ENCODE results near the gene PDIK1L. TPM values are rescaled to one million over a fixed set of nuclear protein-coding genes. Genes with fewer than 3 reads are reported as not detected.

The PDIK1L gene
- total and polyA plus RNA-seq, 2 of the 8 experiments (the other 6 are each of a cell fraction or from before 2014, with no cell fraction given) = 0.95 to 4.5 TPM

GRCh38 chr1:26127235-26128163, 15.9 kb downstream of the PDIK1L start (continued):
- TF ChIP-seq JUN (IDR thresholded peaks at IDR 0.05; ENCODE audit: low read depth, low read length) (no peak), CHD7 (IDR thresholded peaks at IDR 0.05; ENCODE audit: insufficient replicate concordance, low read length) (no peak), POLR2AphosphoS5 (IDR thresholded peaks at IDR 0.05; ENCODE audit: low read depth, low read length) (no peak), SAP30 (IDR thresholded peaks at IDR 0.05; ENCODE audit: insufficient read depth, insufficient replicate concordance, low read length) (no peak)
- TF ChIP-seq, protein P1, sequence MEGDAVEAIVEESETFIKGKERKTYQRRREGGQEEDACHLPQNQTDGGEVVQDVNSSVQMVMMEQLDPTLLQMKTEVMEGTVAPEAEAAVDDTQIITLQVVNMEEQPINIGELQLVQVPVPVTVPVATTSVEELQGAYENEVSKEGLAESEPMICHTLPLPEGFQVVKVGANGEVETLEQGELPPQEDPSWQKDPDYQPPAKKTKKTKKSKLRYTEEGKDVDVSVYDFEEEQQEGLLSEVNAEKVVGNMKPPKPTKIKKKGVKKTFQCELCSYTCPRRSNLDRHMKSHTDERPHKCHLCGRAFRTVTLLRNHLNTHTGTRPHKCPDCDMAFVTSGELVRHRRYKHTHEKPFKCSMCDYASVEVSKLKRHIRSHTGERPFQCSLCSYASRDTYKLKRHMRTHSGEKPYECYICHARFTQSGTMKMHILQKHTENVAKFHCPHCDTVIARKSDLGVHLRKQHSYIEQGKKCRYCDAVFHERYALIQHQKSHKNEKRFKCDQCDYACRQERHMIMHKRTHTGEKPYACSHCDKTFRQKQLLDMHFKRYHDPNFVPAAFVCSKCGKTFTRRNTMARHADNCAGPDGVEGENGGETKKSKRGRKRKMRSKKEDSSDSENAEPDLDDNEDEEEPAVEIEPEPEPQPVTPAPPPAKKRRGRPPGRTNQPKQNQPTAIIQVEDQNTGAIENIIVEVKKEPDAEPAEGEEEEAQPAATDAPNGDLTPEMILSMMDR (IDR thresholded peaks at IDR 0.05; ENCODE audit: control extremely low read depth in 1 of 3, insufficient read depth in 1 of 3, low read depth in 1 of 3, low read length in 3 of 3) = no peak
- TF ChIP-seq, protein P2, sequence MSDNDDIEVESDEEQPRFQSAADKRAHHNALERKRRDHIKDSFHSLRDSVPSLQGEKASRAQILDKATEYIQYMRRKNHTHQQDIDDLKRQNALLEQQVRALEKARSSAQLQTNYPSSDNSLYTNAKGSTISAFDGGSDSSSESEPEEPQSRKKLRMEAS (IDR thresholded peaks at IDR 0.05) = no peak
